Fibroblast of skin of abdomen (primary cell): Measurements from ENCODE around the gene JMY. TPM values are rescaled to one million over a fixed set of nuclear protein-coding genes. Genes with fewer than 3 reads are reported as not detected.

Source experiments
- DNase-seq: peaks from one replicate; pipeline ENCODE4 v3.0.0-alpha.2; 2013
- polyA plus RNA-seq, 2 experiments: library from polyadenylated mRNA; unstranded; fragments of 120-200 nt; gene quantifications; one replicate each; pipeline ENCODE4 v1.2.1, GENCODE V29; 2013; ENCODE audit not compliant: insufficient read length in 2 of 2

JMY gene
- polyA plus RNA-seq (2013, experiment 1 of 2; ENCODE audit: insufficient read length) = 8.6 TPM
- 9.2 TPM for polyA plus RNA-seq (2013, experiment 2 of 2; ENCODE audit: insufficient read length)

- peak; percentile 89 for DNase-seq
Observed at GRCh38 chr5:79235634-79236361, at the start of gene JMY. Gene JMY (plus strand): TSS chr5:79236131. CDS start chr5:79236651, 520 bp downstream.

GRCh38 chr5:79186455-79186854 lies 49.5 kb upstream of the JMY start:
- no peak for DNase-seq

GRCh38 chr5:79189439-79190234 lies 46.3 kb upstream of the JMY start:
- no peak for DNase-seq

- no peak for DNase-seq
Observed at GRCh38 chr5:79190235-79190529, 45.7 kb upstream of the JMY start.

- DNase-seq = no peak
Observed at GRCh38 chr5:79191457-79191856, 44.5 kb upstream of the JMY start.

GRCh38 chr5:79193643-79194042 lies 42.3 kb upstream of the JMY start:
- DNase-seq = no peak

- no peak for DNase-seq
Observed at GRCh38 chr5:79200573-79201183, 35.3 kb upstream of the JMY start.

GRCh38 chr5:79201206-79201605 lies 34.7 kb upstream of the JMY start:
- DNase-seq = no peak

- peak; percentile 75 for DNase-seq
Observed at GRCh38 chr5:79202076-79202475, 33.9 kb upstream of the JMY start.

- no peak for DNase-seq
Observed at GRCh38 chr5:79205965-79206364, 30.0 kb upstream of the JMY start.

- DNase-seq = no peak
Observed at GRCh38 chr5:79206541-79206940, 29.4 kb upstream of the JMY start.

- no peak for DNase-seq
Observed at GRCh38 chr5:79209505-79209904, 26.4 kb upstream of the JMY start.

- DNase-seq = no peak
Observed at GRCh38 chr5:79224286-79224984, 11.5 kb upstream of the JMY start.

- peak; percentile 41 for DNase-seq
Observed at GRCh38 chr5:79225026-79225425, 10.9 kb upstream of the JMY start.

GRCh38 chr5:79225441-79225840 lies 10.5 kb upstream of the JMY start:
- DNase-seq = no peak

GRCh38 chr5:79227484-79228025 lies 8.4 kb upstream of the JMY start:
- DNase-seq = no peak

GRCh38 chr5:79229357-79230174 lies 6.4 kb upstream of the JMY start:
- DNase-seq = peak; percentile 75

GRCh38 chr5:79235261-79235633 lies 684 bp upstream of the JMY start:
- DNase-seq = peak; percentile 69

GRCh38 chr5:79236362-79236969 lies 535 bp downstream of the JMY start:
- DNase-seq = peak; percentile 24

GRCh38 chr5:79236970-79237739 lies 1.2 kb downstream of the JMY start:
- peak; percentile 25 for DNase-seq
